OCI-M2 (cell line): ENCODE measurements around the gene TMEM156.
"Not testable (repeated sequence)": the region's sequence is repeated elsewhere in the genome, so short reads cannot be mapped to it uniquely, and the experiment has no call there.

Experiments
- DNase-seq: peaks from one replicate; lab custom pipeline; 2025; ENCODE audit not compliant: unreplicated experiment; lab: John Stamatoyannopoulos, UW

The TMEM156 gene

DNA sequence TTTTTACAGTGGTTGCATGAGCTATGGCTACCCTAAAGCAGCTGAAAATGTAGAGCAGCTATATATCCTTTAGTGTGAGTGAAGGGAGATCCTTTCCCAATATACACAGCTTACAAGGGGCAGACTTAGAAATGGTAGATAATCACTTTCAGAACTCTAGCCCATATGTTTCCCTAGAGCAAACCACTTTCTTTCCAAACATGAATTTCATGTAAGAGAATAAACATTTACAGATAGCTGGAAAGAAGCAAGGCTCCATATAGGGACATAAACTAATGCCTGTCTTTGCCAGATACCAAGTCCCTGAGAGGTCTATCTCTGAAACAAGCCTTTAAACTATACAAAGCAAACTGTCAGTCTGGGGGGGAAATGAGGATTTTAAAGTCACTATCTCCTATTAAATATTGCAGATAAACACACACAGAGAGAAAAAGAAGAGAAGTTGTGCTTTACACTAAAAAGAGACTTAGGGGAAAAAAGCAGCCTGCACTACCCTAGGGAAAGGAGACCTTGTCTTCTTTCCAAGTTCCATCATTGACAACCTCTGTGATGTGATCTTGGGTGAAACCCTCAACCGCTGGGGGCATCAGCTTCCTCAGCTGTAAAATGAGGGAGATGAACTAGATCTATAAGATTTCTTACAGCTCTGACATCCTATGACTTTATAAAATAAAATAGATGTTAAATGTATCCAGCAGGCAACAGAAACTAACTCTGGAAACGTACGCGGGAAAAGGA lies 73.6 kb downstream of the TMEM156 start:
- peak; percentile 43 for DNase-seq

GRCh38 chr4:38957893-38958292 lies 74.3 kb downstream of the TMEM156 start:
- DNase-seq = no peak

- no peak for DNase-seq
Observed at GRCh38 chr4:38957261-38957815, 74.9 kb downstream of the TMEM156 start.

- no peak for DNase-seq
Observed at GRCh38 chr4:38955957-38956356, 76.3 kb downstream of the TMEM156 start.

GRCh38 chr4:38954727-38955126 lies 77.5 kb downstream of the TMEM156 start:
- DNase-seq = no peak

DNA sequence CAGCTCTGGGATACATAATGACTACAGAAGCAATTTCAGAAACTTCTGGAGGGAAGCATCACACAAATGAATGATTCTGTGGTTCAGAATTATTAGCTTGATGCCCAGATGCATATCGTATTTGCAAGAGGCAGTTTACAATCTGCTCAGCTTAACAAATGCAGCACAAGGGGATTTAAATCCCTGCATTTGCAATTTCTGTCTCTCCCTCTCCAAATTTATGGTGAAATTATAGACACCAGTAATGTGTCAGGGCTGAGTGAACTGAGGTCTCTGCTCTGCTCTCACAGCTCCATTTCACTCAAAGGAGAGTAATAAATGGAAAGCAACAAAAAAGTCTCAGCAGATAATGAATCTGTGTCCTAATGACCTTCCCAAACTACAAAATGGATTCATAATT lies 80.2 kb downstream of the TMEM156 start:
- DNase-seq = no peak

- DNase-seq = no peak
Observed at GRCh38 chr4:38951598-38951997, 80.6 kb downstream of the TMEM156 start.

DNA sequence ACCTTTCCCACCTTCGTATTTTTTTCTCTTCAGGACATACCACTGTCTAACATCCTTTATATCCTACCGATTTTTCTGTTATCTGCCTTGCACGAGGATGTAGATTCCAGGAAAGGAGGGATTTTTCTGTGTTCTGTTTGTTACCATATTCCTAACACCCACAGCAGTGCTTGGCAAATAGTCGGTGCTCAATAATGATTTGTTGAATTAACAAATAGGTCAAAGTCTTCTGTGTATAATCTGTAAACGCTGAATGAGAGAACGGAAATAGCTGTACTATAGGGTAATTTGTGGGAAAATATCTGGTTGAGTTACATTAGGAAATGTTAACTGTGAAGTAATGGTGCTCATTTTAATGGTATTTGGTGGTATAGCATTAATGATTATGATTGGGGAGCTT lies 81.5 kb downstream of the TMEM156 start:
- DNase-seq = no peak

- no peak for DNase-seq
Observed at GRCh38 chr4:38950159-38950558, 82.0 kb downstream of the TMEM156 start.

- no peak for DNase-seq
Observed at GRCh38 chr4:38949411-38950051, 82.7 kb downstream of the TMEM156 start.

GRCh38 chr4:38948551-38948950 lies 83.7 kb downstream of the TMEM156 start:
- DNase-seq = no peak

DNA sequence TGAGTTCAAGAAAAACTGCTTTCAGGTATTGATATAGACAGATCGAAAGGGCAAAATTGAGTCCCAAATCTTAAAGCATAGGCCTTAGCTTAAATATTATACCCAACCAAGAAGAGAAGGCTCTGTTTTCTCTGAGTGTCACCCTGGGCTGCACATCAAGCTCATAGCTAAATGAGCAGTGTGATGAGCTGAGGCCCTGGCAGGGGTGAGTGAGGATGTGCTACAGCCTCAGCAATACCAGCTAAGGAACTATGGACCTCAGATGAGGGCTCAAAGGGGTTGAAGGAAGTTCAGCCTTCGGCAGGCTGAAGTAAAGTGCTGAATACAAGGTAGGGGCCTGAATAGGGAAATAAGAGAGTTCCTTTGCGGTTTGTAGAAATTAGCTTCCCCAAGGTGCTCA lies 85.3 kb downstream of the TMEM156 start:
- DNase-seq = no peak

GRCh38 chr4:38944440-38944839 lies 87.8 kb downstream of the TMEM156 start:
- no peak for DNase-seq

DNA sequence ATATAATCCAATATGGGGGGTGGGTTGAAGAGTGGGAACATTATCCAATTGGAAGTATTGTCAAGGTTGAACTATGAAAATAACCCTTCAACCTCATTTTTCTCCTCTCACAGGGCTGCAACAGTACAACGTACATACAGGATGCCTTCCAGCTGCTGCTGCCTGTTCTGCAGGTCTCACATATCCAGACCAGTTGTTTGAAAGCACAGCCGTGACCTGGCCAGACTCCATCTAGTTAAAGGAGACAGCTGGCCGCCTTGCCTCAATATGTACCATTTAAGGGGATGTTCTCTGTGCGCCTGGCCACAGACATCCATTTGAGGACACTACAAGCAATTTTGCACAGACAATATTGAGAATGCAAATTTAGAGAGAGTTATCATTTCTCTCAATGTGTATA lies 88.9 kb downstream of the TMEM156 start:
- no peak for DNase-seq

- not testable (repeated sequence) for DNase-seq
Observed at GRCh38 chr4:38941906-38942305, 90.3 kb downstream of the TMEM156 start.

DNA sequence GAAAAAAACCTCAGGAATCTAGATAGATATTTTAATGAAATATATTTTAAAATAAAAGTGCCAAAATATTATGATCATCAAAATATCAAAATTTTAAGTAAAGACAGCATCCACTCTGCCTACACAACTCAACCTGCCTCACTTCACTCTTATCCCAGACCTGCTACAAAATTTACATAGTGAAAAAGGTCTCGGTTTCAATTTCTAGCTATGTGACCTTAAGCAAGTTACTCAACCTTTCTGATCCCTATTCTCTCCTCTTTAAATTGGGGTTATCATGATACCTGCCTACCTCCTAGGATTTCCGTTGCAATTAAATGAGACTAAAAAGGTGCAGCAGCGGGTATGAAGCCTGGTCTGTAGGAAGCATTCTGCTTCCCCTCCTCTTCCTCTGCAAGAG lies 91.7 kb downstream of the TMEM156 start:
- no peak for DNase-seq

DNA sequence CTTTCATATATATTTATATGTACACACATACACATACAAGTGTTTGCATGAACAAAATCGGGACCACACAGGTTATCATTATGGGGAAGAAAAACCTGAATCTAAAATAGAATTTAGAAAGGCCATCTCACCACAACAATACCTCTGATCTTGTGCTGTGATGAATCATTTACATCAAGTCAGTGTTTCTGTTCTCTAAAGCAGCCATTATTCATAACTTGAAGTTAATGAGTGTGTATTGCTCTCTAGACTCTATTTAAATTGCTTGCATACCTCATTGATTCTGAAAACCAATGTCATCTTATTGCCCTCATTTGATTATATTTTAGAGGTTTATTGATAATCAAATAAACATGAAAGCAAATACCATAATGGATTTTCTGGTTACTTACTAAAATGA lies 93.0 kb downstream of the TMEM156 start:
- DNase-seq = no peak

GRCh38 chr4:38935391-38936073 lies 96.7 kb downstream of the TMEM156 start:
- no peak for DNase-seq

GRCh38 chr4:38931125-38931524 lies 101.1 kb downstream of the TMEM156 start:
- no peak for DNase-seq

- DNase-seq = no peak
Observed at GRCh38 chr4:38930707-38931106, 101.5 kb downstream of the TMEM156 start.

GRCh38 chr4:38930204-38930603 lies 102.0 kb downstream of the TMEM156 start:
- no peak for DNase-seq

DNA sequence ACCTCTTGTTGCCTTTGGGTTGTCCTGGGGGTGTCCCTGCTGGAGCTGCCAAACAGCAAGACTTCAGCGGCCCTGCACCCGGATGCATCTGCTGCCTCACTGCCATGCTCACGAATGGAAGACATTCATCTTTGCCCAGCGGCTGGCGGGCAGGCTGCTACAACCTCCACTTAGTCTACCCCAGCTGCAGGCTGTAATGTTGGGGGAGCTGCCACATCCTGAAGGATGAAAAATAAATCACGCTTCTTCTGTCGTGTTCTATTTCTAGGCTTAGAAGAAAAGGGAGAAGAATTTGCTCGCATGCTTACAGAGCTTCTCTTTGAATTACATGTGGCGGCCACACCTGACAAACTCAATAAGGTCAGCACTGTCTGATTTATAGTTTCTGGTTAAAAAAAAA lies 103.2 kb downstream of the TMEM156 start:
- DNase-seq = no peak
